Activated naive CD8-positive, alpha-beta T cell (primary cell): ENCODE data around the gene COPS8.

Experiments used
- H3K27ac Mint-ChIP-seq: one replicate; pipeline ENCODE4 v1.8.0; 2021; ENCODE audit warnings: mixed read lengths
- H3K27me3 Mint-ChIP-seq: one replicate; pipeline ENCODE4 v1.8.0; 2021; ENCODE audit warnings: mixed read lengths
- H3K36me3 Mint-ChIP-seq: one replicate; pipeline ENCODE4 v1.8.0; 2021; ENCODE audit warnings: mixed read lengths
- H3K4me1 Mint-ChIP-seq: one replicate; pipeline ENCODE4 v1.8.0; 2021; ENCODE audit warnings: low read depth, mixed read lengths
- H3K4me3 Mint-ChIP-seq: one replicate; pipeline ENCODE4 v1.8.0; 2021; ENCODE audit warnings: mild to moderate bottlenecking, mixed read lengths
- H3K9me3 Mint-ChIP-seq: one replicate; pipeline ENCODE4 v1.8.0; 2021; ENCODE audit warnings: low read depth, mixed read lengths

COPS8 gene

GRCh38 chr2:237147317-237147716 lies 61.6 kb downstream of the COPS8 start:
- peaks cover 11% of the 10 kb centered on the region for H3K4me1 Mint-ChIP-seq
- no peak overlapping the region for H3K4me3 Mint-ChIP-seq
- no peak overlapping the region for H3K27ac Mint-ChIP-seq
- peaks cover 9% of the 10 kb centered on the region for H3K9me3 Mint-ChIP-seq
- H3K27me3 Mint-ChIP-seq: no peaks in the 10 kb centered on the region
- peaks cover 15% of the 10 kb centered on the region for H3K36me3 Mint-ChIP-seq

GRCh38 chr2:237148624-237149023 lies 62.9 kb downstream of the COPS8 start:
- Mint-ChIP-seq H3K4me3 (no peak overlapping the region), H3K36me3 (peaks cover 15% of the 10 kb centered on the region), H3K4me1 (peaks cover 12% of the 10 kb centered on the region), H3K27me3 (no peaks in the 10 kb centered on the region), H3K27ac (no peak overlapping the region), H3K9me3 (peaks cover 9% of the 10 kb centered on the region)

- Mint-ChIP-seq H3K27me3 (no peaks in the 10 kb centered on the region), H3K9me3 (peaks cover 9% of the 10 kb centered on the region), H3K4me3 (peak overlapping the region; percentile 24), H3K27ac (peak overlapping the region; percentile 79), H3K4me1 (peaks cover 20% of the 10 kb centered on the region), H3K36me3 (peaks cover 10% of the 10 kb centered on the region)
Measured at GRCh38 chr2:237149425-237149824, 63.7 kb downstream of the COPS8 start.
